GM21360 (cell line): ENCODE data around the gene PDE6D.

Experiments used
- ATAC-seq: cut with Tn5 transposase; IDR thresholded peaks from one replicate; pipeline ENCODE4 v1.9.1; 2021; ENCODE audit warnings: mild to moderate bottlenecking, moderate library complexity; ENCODE audit not compliant: unreplicated experiment

PDE6D gene

DNA sequence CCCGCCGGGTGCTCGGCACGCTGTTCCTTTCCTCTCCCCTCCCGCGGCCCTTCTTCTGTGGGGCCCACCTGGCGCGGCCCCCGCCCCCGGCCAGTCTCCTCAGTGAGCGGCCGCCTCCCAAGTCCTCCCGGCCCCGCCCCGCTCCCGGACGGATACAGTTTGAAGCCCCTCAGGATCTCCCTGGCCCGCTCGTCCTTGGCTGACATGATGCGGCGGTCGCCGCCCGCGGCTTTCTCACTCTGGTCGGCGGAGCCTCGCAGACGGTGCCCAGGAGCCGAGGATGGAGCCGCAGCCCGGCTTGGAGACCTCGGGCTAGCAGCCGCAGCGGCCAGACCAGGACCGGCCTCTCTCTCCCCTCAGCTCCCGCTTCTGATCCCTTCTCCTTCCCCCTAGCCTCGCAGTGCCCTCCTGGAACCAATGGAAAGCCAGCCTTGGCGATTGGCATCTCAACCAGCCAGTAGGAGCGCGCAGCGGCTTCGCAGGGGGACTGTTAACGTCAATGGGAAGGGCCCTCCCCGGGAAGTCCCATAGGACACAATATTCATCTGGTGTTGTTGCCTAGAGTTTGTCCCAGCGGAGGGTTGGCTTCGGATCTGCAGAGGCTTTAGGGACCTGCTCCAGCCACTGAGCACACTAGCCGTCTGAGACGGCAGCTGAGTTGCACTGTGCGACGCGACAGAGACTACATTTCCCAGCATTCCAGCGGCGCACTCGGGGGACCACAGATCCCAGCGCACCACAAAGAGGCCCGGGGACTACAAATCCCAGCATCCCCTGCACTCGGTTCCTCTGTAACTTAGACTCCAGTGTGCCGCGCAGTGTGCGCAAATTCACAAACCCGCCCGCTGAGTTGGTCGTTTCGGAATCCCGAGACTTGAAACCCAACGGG is at the start of gene PDE6D:
TSS of gene PDE6D (minus strand) at position 374 of the 889 bp plus-strand sequence. CDS start at position 206, 168 bp downstream.
- ATAC-seq, result peak; percentile 83

DNA sequence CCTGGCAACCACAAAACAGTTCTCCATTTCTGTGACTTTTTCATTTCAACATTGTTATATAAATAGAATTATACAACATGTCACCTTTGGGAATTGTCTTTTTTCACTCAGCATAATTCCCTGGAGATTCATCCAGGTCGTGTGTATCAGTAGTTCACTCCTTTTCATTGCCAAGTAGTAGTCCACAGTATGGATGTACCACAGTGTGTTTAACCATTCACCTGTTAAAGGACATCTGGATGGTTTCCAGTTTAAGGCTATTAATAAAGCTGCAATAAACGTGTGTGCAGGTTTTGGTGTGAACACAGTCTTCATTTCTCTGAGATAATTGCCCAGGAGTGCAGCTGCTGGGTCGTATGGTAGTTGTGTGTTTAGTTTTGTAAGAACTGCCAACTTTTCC is 40.8 kb upstream of the PDE6D start:
- ATAC-seq, result no peak

- ATAC-seq, result no peak
These were observed 39.8 kb upstream of the PDE6D start for GRCh38 chr2:231820786-231821303.

GRCh38 chr2:231819447-231820042 is 38.5 kb upstream of the PDE6D start:
- ATAC-seq, result no peak

- ATAC-seq, result no peak
These were observed 35.4 kb upstream of the PDE6D start for GRCh38 chr2:231816327-231817026.

GRCh38 chr2:231810905-231811304 is 29.8 kb upstream of the PDE6D start:
- ATAC-seq, result no peak

GRCh38 chr2:231807020-231807419 is 25.9 kb upstream of the PDE6D start:
- ATAC-seq, result no peak

DNA sequence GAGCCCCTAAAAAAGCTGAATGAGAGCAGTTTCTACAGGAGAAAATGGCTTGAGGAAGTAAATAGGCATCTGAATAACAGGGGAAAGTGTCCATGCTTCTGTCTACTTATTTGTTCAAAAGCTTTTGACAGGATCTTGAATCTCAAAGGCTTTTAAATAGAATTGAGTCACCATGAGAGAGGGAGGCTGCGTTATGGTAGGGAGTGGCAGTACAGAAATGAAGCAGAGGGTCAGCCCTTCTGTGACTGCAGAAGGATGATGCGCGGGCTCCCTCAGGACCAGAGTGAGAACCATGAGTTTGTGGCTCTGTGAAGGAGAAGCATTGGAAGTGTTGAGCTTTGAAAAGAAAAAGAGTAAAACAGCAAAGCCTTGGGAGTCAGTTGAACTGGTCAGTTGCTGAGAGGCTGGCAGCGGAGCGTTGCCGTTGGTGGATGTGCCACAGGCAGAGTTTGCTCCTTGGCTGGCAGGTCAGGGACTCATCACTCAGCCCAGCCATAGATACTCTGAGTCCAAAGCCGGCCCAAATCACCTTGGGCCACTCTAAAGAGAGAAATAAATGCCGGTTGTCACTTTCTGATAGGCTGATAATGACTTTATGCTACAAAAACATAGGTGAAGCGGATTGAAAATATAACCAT is 22.5 kb upstream of the PDE6D start:
- ATAC-seq, result no peak

DNA sequence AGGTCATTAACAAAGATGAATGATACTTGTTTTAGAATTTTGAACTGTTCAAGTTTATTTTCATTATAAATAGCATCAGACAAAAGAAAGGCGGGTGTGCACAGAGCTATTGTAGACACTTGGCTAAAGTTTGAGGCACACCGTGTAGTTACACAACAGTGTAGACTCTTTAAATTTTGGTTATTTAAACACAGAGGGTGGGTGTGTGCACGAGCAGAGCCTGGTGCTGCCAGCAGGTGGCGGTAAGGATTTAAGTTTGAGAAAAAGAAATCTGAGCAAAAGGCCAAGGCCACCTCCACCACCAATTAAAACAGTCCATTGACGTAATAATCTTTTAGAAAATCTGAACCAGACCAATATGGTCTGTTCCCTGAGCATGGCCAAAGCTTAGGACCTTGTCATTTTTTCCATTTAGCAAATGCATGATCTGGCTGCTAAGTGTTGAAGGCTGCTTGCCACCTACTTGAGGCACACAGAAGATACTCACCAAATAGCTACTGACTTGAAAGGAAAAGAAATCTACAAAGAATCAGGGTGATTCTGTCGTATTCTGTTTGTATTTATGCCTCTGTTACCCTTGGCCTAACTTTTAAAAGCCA is 19.5 kb upstream of the PDE6D start:
- no peak for ATAC-seq

GRCh38 chr2:231795525-231796327 is 14.6 kb upstream of the PDE6D start:
- ATAC-seq, result no peak

- ATAC-seq, result no peak
These were observed 13.3 kb upstream of the PDE6D start for GRCh38 chr2:231794383-231794782.

GRCh38 chr2:231791107-231791506 is 10.0 kb upstream of the PDE6D start:
- ATAC-seq, result no peak

DNA sequence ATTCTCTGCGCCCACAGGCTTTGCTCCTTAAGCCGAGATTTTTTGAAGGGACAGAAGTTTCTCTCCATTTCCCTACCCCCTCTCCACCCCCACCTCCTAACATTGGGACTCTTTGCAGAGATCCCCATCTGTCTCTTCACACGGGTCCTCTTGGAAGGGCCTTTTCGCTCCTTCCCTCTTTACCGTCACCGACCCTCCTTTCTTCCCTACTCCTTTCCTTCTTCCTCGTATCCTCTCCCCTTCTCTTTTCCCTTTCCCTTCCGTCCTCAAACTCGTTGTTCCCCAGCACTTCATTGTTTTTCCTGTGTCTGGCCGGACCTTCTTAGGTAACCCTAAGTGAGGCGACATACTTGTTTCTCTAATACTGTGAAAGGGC is 5.8 kb upstream of the PDE6D start:
- ATAC-seq, result no peak

DNA sequence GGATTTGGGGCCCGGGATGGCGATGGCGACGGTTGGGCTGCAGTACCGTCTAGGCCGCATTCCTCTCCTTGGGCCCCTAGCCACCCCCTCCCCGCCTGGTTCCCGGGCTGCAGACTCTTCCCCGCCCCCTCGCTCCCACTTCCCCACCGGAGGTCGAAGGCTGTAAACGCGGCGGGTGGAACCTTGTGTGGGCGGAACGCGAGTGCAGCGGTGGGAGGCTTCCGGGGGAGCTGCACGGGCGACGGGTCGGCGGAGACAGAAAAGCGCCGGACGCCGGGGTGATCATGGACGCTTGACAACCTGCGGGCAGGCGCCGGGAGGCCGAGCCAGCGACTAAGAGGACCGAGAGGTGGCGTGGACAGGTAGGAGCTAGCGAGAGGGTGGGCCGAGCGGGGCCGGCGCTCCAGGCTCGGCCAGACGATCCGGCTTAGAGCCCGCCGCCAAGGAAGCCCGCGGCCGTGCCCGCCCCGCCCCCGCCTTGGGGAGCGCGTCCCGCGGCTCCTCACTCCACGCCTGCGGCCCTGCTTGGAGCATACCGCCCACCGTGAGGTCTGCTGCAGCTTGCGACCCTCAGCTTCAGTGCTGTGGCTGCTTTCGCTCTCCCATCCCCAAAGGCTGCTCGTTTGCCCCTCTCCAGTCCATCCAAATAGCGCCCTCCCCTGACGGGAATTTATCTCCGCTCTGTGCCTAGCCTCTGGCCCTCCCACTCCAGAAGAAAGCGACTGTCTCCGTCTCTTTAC is 5.3 kb upstream of the PDE6D start, which contains the start of gene COPS7B:
TSS of gene COPS7B (plus strand) at position 269 of the 740 bp plus-strand sequence. CDS start 2,126 bp downstream, outside the sequence.
- ATAC-seq, result peak; percentile 58

- ATAC-seq, result no peak
These were observed 4.7 kb upstream of the PDE6D start for GRCh38 chr2:231785822-231786176.

DNA sequence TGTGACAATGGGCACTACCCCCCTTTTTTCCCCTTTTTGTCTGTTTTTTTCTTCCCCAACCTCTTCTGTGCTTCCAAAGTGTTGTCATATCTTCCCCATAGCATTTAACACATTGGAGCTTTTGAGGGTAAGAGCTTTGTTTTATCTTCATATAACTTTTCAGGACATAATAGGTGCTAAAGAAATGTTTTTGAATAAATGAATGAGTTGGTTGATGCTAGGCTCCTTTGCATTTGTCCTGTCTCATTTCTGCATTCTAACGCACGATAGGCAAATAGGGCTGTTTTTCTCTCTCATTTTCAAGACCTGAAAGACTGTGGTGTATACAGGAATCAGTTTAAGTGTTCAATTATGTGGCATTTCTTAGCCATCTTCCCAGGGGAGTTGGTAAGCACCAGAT is 4.3 kb upstream of the PDE6D start:
- ATAC-seq, result no peak

DNA sequence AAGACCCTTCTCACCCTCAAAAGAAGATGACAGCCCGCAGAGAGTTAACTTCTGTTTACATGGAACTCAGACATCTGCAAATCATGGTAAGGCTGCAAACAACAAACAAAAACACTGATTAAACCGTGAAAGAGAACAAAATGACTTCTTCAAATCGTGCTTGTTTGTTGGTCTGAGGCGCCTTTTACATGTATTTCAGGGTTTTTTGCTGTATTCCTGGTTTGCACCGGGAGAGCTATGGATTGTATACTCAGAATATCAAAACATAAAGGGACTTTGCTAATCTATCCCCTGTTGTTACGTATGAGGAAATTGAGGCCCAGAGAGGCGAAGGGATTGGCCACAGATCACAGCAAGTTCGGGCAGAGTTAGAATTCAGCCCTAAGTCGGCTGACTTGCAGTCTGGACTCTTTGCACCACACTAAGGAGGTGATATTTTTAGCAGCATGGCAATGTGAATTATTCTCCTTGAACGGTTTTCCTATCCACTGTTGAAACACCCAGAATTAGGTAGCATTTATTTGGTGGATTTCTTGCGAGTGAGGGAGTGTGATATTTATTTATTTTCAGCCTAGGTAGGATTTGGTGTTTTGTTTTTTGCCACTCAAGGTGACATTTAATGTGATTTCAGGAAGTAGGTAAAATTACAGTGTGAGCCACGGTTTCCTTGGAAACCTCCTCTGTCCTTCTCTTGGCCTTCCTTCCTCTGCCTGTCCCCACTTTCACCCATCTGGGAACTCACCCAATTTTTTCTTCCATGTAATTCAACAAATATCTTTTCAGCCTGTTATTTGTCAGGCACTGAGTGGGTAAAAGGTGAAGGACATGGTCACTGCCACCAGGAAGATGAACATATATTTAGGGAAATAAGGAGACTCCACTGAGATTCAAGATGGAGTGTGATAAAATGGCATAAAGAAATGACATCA is 980 bp upstream of the PDE6D start:
- no peak for ATAC-seq
